ENCODE measurements around the gene PHOX2A. TPM values are rescaled to one million over a fixed set of nuclear protein-coding genes. Genes with fewer than 3 reads are reported as not detected.

Gene PHOX2A
- total RNA-seq, 5 donors from 2014 or later (not counting 1 experiment from before 2014, with no cell fraction given): not detected

DNA sequence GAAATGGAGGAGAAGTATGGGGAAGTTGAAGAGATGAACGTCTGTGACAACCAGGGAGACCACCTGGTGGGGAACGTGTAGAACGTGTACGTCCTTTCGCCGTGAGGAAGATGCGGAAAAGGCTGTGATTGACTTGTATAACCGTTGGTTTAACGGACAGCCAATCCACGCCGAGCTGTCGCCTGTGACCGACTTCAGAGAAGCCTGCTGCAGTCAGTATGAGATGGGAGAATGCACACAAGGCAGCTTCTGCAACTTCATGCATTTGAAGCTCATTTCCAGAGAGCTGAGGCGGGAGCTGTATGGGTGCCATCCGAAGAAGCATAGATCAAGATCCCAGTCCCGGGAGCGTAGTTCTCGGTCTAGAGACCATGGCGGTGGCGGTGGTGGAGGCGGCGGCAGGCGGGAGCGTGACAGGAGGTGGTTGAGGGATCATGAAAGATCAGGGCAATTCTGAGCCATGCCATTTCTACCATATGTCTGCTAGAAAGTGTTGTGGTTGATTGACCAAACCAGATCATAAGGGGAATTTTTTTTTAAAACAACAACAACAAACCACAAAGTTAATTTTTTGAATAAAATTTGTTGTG, 36.8 kb upstream of the PHOX2A start:
- Histone ChIP-seq H3K9me3 (no peaks in the 10 kb centered on the region), H3K4me1 (ENCODE audit: control insufficient read depth in 1 of 2, extremely low read depth in 1 of 2, insufficient read depth in 2 of 2, low read length in 2 of 2) (no peaks in the 10 kb centered on the region), H3K27me3 (replicated peaks in 1 of 2; ENCODE audit: control insufficient read depth in 2 of 2, extremely low read depth in 1 of 2, insufficient read depth in 2 of 2, low read length in 1 of 2) (peaks cover 0 to 17% of the 10 kb centered on the region in 2 experiments), H3K27ac (ENCODE audit: low read length) (no peak overlapping the region), H3K36me3 (ENCODE audit: control insufficient read depth in 2 of 2, extremely low read depth in 1 of 2, insufficient read depth in 1 of 2, low read length in 1 of 2) (no peaks in the 10 kb centered on the region), H3K4me3 (ENCODE audit: control insufficient read depth in 1 of 2, extremely low read depth in 1 of 2, low read length in 1 of 2) (no peak overlapping the region)
- peaks cover 36% of the 10 kb centered on the region in 2 donors for H3K27me3 Mint-ChIP-seq
- ChIA-PET POLR2A (no interaction called here), CTCF (no interaction called here)
- no peaks in the 10 kb centered on the region for H3K9me3 Mint-ChIP-seq
- ATAC-seq (replicated peaks in 1 of 4) (no peak), DNase-seq (no peak)
- H3K4me3 Mint-ChIP-seq: no peak overlapping the region
- H3K4me1 Mint-ChIP-seq: no peaks in the 10 kb centered on the region
- H3K36me3 Mint-ChIP-seq: no peaks in the 10 kb centered on the region
- no peak overlapping the region for H3K27ac Mint-ChIP-seq
- WGBS (ENCODE audit: insufficient coverage): 94% methylated on average over 16 of the region's 24 CpGs

DNA sequence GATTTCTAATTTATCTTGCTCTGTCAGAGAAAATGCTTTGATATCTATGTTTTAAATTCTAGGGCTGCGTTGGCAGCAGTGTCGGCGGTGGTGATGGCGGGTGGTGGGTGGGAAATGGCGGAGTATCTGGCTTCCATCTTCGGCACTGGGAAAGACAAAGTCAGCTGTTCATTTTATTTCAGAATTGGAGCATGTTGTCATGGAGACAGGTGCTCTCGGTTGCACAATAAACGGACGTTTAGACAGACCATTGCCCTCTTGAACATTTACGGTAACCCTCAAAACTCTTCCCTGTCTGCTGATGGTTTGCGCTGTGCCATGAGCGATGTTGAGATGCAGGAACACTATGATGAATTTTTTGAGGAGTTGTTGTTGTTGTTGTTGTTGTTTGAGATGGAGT, 36.1 kb upstream of the PHOX2A start:
- CTCF ChIA-PET: no interaction called here
- 94% methylated on average over 10 of the region's 12 CpGs for WGBS (ENCODE audit: insufficient coverage)

DNA sequence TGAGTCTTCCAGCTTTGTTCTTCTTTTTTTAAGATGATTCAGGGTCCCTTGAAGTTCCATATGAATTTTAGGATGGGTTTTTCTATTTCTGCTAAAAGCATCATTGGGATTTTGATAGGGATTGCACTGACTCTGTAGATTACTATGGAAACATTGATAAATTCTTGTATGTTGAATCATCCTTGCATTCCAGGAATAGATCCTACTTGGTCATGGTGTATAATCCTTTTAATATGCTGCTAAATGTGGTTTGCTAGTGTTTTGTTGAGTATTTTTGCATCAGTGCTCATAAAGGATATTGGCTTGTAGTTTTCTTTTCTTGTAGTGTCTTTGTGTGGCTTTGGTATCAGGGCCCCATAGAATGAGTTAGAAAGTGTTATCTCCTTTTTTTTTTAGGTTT, 34.9 kb upstream of the PHOX2A start:
- CTCF ChIA-PET: interaction anchor here in 1 of 2 donors (0.6 kb wide), 1 partner anchor 158 kb away, joined by 3 read pairs; no protein-coding TSS in a partner anchor
- Mint-ChIP-seq H3K36me3 (no peaks in the 10 kb centered on the region), H3K4me1 (no peaks in the 10 kb centered on the region), H3K9me3 (no peaks in the 10 kb centered on the region), H3K27ac (no peak overlapping the region), H3K4me3 (no peak overlapping the region), H3K27me3 (peaks cover 40% of the 10 kb centered on the region in 2 donors)
- Histone ChIP-seq H3K36me3 (ENCODE audit: control insufficient read depth in 2 of 2, extremely low read depth in 1 of 2, insufficient read depth in 1 of 2, low read length in 1 of 2) (no peaks in the 10 kb centered on the region), H3K4me3 (ENCODE audit: control insufficient read depth in 1 of 2, extremely low read depth in 1 of 2, low read length in 1 of 2) (no peak overlapping the region), H3K9me3 (no peaks in the 10 kb centered on the region), H3K4me1 (ENCODE audit: control insufficient read depth in 1 of 2, extremely low read depth in 1 of 2, insufficient read depth in 2 of 2, low read length in 2 of 2) (no peaks in the 10 kb centered on the region), H3K27ac (ENCODE audit: low read length) (no peak overlapping the region), H3K27me3 (replicated peaks in 1 of 2; ENCODE audit: control insufficient read depth in 2 of 2, extremely low read depth in 1 of 2, insufficient read depth in 2 of 2, low read length in 1 of 2) (peaks cover 0 to 17% of the 10 kb centered on the region in 2 experiments)
- POLR2A ChIA-PET: no interaction called here
- DNase-seq: no peak
- ATAC-seq (replicated peaks in 1 of 4): no peak

More for the DNA sequence above, 36.1 kb upstream of the PHOX2A start:
- Mint-ChIP-seq H3K4me3 (no peak overlapping the region), H3K4me1 (no peaks in the 10 kb centered on the region), H3K27me3 (peaks cover 38 to 40% of the 10 kb centered on the region in 2 donors), H3K27ac (no peak overlapping the region), H3K9me3 (no peaks in the 10 kb centered on the region), H3K36me3 (no peaks in the 10 kb centered on the region)
- H3K4me3 ChIP-seq (ENCODE audit: control insufficient read depth in 1 of 2, extremely low read depth in 1 of 2, low read length in 1 of 2): no peak overlapping the region
- no peaks in the 10 kb centered on the region for H3K9me3 ChIP-seq
- H3K27ac ChIP-seq (ENCODE audit: low read length): no peak overlapping the region
- no peaks in the 10 kb centered on the region for H3K4me1 ChIP-seq (ENCODE audit: control insufficient read depth in 1 of 2, extremely low read depth in 1 of 2, insufficient read depth in 2 of 2, low read length in 2 of 2)
- H3K27me3 ChIP-seq (replicated peaks in 1 of 2; ENCODE audit: control insufficient read depth in 2 of 2, extremely low read depth in 1 of 2, insufficient read depth in 2 of 2, low read length in 1 of 2): peaks cover 0 to 17% of the 10 kb centered on the region in 2 experiments
- H3K36me3 ChIP-seq (ENCODE audit: control insufficient read depth in 2 of 2, extremely low read depth in 1 of 2, insufficient read depth in 1 of 2, low read length in 1 of 2): no peaks in the 10 kb centered on the region
- POLR2A ChIA-PET: no interaction called here
- DNase-seq (no peak), ATAC-seq (replicated peaks in 1 of 4) (no peak)

DNA sequence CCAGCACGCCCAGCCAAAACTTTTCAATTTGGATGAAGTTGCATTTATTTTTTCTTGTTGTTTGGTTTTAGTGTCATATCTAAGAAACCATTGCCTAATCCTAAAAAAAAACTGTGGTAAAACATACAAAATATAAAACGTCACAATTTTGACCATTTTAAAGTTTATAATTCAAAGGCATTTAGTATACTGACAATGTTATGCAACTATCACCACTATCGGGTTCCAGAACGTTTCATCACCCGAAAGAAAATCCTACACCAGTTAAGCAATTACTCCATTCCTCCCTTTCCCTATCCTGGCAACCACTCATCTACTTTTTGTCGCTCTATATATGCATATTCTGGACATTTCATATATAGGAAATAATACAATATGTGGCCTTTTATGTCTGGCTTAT, 30.5 kb upstream of the PHOX2A start:
- WGBS (ENCODE audit: insufficient coverage): no CpG with 5 or more reads among the region's 6 CpGs
- Mint-ChIP-seq H3K4me3 (no peak overlapping the region), H3K27ac (no peak overlapping the region), H3K9me3 (no peaks in the 10 kb centered on the region), H3K4me1 (peaks cover 0 to 9% (median 5%) of the 10 kb centered on the region in 3 donors), H3K27me3 (peaks cover 18 to 24% of the 10 kb centered on the region in 2 donors), H3K36me3 (peaks cover 3% of the 10 kb centered on the region)
- H3K27me3 ChIP-seq (replicated peaks in 1 of 2; ENCODE audit: control insufficient read depth in 2 of 2, extremely low read depth in 1 of 2, insufficient read depth in 2 of 2, low read length in 1 of 2): no peaks in the 10 kb centered on the region
- CTCF ChIA-PET: interaction anchor here in 1 of 2 donors (0.6 kb wide), 1 partner anchor 776 kb away, joined by 7 read pairs; no protein-coding TSS in a partner anchor
- H3K9me3 ChIP-seq: no peaks in the 10 kb centered on the region
- H3K27ac ChIP-seq (ENCODE audit: low read length): no peak overlapping the region
- DNase-seq (no peak), ATAC-seq (replicated peaks in 1 of 4) (no peak)
- POLR2A ChIA-PET: no interaction called here
- no peak overlapping the region for H3K4me3 ChIP-seq (ENCODE audit: control insufficient read depth in 1 of 2, extremely low read depth in 1 of 2, low read length in 1 of 2)
- H3K4me1 ChIP-seq (ENCODE audit: control insufficient read depth in 1 of 2, extremely low read depth in 1 of 2, insufficient read depth in 2 of 2, low read length in 2 of 2): peaks cover 0 to 3% of the 10 kb centered on the region in 2 experiments
- no peaks in the 10 kb centered on the region for H3K36me3 ChIP-seq (ENCODE audit: control insufficient read depth in 2 of 2, extremely low read depth in 1 of 2, insufficient read depth in 1 of 2, low read length in 1 of 2)

DNA sequence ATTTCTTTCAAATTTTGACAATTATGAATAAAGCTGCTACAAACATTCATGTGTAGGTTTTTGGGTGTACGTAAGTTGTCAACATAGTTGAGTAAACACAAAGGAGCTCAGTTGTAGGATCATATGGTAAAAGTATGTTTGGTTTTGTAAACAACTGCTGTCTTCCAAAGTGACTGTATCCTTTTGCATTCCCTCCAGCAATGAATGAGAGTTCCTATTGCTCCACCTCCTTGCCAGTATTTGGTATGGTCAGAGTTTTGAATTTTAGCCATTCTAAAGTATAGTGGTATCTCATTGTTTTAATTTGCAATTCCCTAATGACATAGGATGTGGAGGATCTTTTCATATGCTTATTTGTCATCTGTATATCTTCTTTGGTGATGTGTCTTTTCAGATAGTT, 28.0 kb upstream of the PHOX2A start:
- ChIA-PET POLR2A (no interaction called here), CTCF (no interaction called here)
- H3K4me3 Mint-ChIP-seq: no peak overlapping the region
- no peaks in the 10 kb centered on the region for H3K9me3 Mint-ChIP-seq
- Histone ChIP-seq H3K27ac (ENCODE audit: low read length) (no peak overlapping the region), H3K27me3 (replicated peaks in 1 of 2; ENCODE audit: control insufficient read depth in 2 of 2, extremely low read depth in 1 of 2, insufficient read depth in 2 of 2, low read length in 1 of 2) (peaks cover 0 to 6% of the 10 kb centered on the region in 2 experiments), H3K4me3 (ENCODE audit: control insufficient read depth in 1 of 2, extremely low read depth in 1 of 2, low read length in 1 of 2) (no peak overlapping the region), H3K36me3 (ENCODE audit: control insufficient read depth in 2 of 2, extremely low read depth in 1 of 2, insufficient read depth in 1 of 2, low read length in 1 of 2) (no peaks in the 10 kb centered on the region), H3K4me1 (ENCODE audit: control insufficient read depth in 1 of 2, extremely low read depth in 1 of 2, insufficient read depth in 2 of 2, low read length in 2 of 2) (peaks cover 0 to 3% of the 10 kb centered on the region in 2 experiments), H3K9me3 (no peaks in the 10 kb centered on the region)
- ATAC-seq (replicated peaks in 1 of 4): no peak
- H3K4me1 Mint-ChIP-seq: peaks cover 0 to 9% (median 5%) of the 10 kb centered on the region in 3 donors
- no CpG with 5 or more reads among the region's 1 CpG for WGBS (ENCODE audit: insufficient coverage)
- H3K36me3 Mint-ChIP-seq: peaks cover 3% of the 10 kb centered on the region
- no peak for DNase-seq
- H3K27me3 Mint-ChIP-seq: peaks cover 22 to 24% of the 10 kb centered on the region in 2 donors
- H3K27ac Mint-ChIP-seq: no peak overlapping the region

DNA sequence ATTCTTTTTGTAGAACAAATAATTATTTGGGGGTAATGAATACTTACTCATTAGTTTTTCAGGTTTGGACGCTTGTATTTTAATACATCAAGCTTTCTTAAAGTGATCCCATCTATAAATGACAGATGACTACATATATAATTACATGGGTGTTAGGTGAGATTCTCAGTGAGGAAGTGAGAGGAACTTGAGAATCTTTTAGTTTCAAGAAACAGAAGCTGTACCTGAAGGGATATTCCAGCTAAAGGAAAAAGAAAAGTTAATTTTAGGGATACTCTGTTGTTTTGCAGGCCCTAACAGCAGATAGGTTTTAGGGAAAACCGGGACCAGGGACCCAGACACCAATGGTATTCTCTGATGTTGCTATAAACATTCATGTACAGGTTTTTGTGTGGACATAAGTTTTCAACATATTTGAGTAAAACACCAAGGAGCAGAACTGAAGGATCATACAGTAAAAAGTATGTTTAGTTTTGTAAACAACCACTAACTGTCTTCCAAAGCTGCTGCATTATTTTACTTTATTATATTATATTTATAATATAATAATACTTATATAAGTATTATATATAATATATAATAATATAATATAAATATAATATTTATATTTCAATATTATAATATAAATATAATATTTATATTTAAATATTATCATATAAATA, 24.1 kb upstream of the PHOX2A start:
- Histone ChIP-seq H3K27ac (ENCODE audit: low read length) (no peak overlapping the region), H3K36me3 (ENCODE audit: control insufficient read depth in 2 of 2, extremely low read depth in 1 of 2, insufficient read depth in 1 of 2, low read length in 1 of 2) (no peaks in the 10 kb centered on the region), H3K4me1 (ENCODE audit: control insufficient read depth in 1 of 2, extremely low read depth in 1 of 2, insufficient read depth in 2 of 2, low read length in 2 of 2) (peaks cover 0 to 3% of the 10 kb centered on the region in 2 experiments), H3K27me3 (replicated peaks in 1 of 2; ENCODE audit: control insufficient read depth in 2 of 2, extremely low read depth in 1 of 2, insufficient read depth in 2 of 2, low read length in 1 of 2) (peaks cover 0 to 12% of the 10 kb centered on the region in 2 experiments), H3K4me3 (ENCODE audit: control insufficient read depth in 1 of 2, extremely low read depth in 1 of 2, low read length in 1 of 2) (no peak overlapping the region), H3K9me3 (no peaks in the 10 kb centered on the region)
- ChIA-PET CTCF (no interaction called here), POLR2A (interaction anchor here in 1 of 2 donors (0.6 kb wide), 1 partner anchor 192 kb away, joined by 3 read pairs; no protein-coding TSS in a partner anchor)
- no CpG with 5 or more reads among the region's 2 CpGs for WGBS (ENCODE audit: insufficient coverage)
- Mint-ChIP-seq H3K27ac (no peak overlapping the region), H3K4me3 (no peak overlapping the region), H3K4me1 (peaks cover 0 to 7% (median 5%) of the 10 kb centered on the region in 3 donors), H3K27me3 (peaks cover 18 to 21% of the 10 kb centered on the region in 2 donors), H3K36me3 (no peaks in the 10 kb centered on the region), H3K9me3 (no peaks in the 10 kb centered on the region)
- no peak for ATAC-seq (replicated peaks in 1 of 4)
- DNase-seq: no peak

All from T-cell (primary cell).